ENCODE results near the gene ADD3. TPM values are rescaled to one million over a fixed set of nuclear protein-coding genes. Genes with fewer than 3 reads are reported as not detected.

Gene ADD3
- total and polyA plus RNA-seq, 2 of the 13 experiments (the other 11 are each of a cell fraction or from before 2014, with no cell fraction given): 44.7 to 57.5 TPM

- ChIA-PET CTCF (ENCODE audit: low intra/inter-chr PET ratio, low total read pairs) (no interaction called here), POLR2A (no interaction called here)
- DNase-seq (ENCODE audit: low spot score): no peak
- no peak overlapping the region for H3K4me2 ChIP-seq (ENCODE audit: low read depth, low read length)
- intact Hi-C loops (cut with micrococcal nuclease; ENCODE audit: unreplicated experiment): no loop called here
- no peaks in the 10 kb centered on the region for H4K20me1 ChIP-seq (ENCODE audit: insufficient read depth, low read length)
- no peak overlapping the region for H3K9ac ChIP-seq (ENCODE audit: insufficient read depth, low read depth, low read length)
- no peak for FAIRE-seq
- no peak overlapping the region for H3K4me3 ChIP-seq (replicated peaks in 1 of 3; ENCODE audit: insufficient read depth in 1 of 3, low read depth in 2 of 3, low read length in 3 of 3)
- in situ Hi-C loops (cut with HindIII; ENCODE audit: extremely low pct_ligation_motif_present, low pct_unique_long_range_greater_than_20kb): no loop called here
- H3K79me2 ChIP-seq (ENCODE audit: insufficient read depth, low read length): no peaks in the 10 kb centered on the region
- H3K27me3 ChIP-seq (ENCODE audit: control insufficient read depth in 1 of 2, insufficient read depth in 2 of 2, low read length in 2 of 2): peaks cover 3 to 14% of the 10 kb centered on the region in 2 experiments; a peak in 2 of 5 replicates
- no peaks in the 10 kb centered on the region for H3K4me1 ChIP-seq (ENCODE audit: insufficient read depth, low read length)
- no TSS peak for BruUV-seq (replicated peaks)
- TF ChIP-seq IKZF4 (CRISPR knock-in tag; IDR thresholded peaks at IDR 0.05; ENCODE audit: borderline replicate concordance, low read depth, not compliant biosample characterization) (no peak), RBM39 (IDR thresholded peaks at IDR 0.05; ENCODE audit: low read depth, low read length, poor library complexity, severe bottlenecking) (no peak), ETV5 (CRISPR knock-in tag; IDR thresholded peaks at IDR 0.05; ENCODE audit: borderline replicate concordance) (no peak)
- H3K9me3 ChIP-seq (ENCODE audit: low read length): no peaks in the 10 kb centered on the region
- no peaks in the 10 kb centered on the region for H3K36me3 ChIP-seq (replicated peaks in 1 of 2; ENCODE audit: control insufficient read depth in 1 of 2, insufficient read depth in 2 of 2, low read length in 2 of 2)
- H3K27ac ChIP-seq (ENCODE audit: extremely low read length, insufficient read depth, low read length): no peak overlapping the region
- ATAC-seq: no peak
- H2AFZ ChIP-seq (ENCODE audit: low read length): no peak overlapping the region
Observed at GRCh38 chr10:110160522-110160921, 152.7 kb downstream of the ADD3 start.

DNA sequence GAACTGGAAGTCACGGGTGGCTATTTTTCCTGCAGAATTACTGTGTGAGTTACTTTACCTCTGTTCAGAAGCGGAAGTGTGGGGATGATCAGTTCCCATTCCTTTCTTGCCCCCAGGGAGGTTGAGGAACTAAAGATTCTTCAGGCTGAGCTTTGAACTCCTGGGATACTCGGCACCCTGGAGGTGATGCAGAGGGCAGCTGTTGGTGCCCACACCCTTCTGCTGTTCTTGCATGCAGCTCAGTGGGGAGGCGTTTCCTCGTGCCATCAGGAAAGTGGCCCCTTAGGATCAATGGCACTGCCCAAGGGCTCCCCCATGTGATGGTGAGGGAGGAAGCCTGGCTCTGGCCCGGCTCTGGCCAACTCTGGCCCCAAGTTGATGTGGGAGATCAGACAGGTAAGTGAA lies 155.0 kb downstream of the ADD3 start:
- TF ChIP-seq TERF1 (CRISPR knock-in tag; IDR thresholded peaks at IDR 0.05) (no peak), STAG1 (CRISPR knock-in tag; IDR thresholded peaks at IDR 0.05) (peak; percentile 42)
- TF ChIP-seq, protein P1, sequence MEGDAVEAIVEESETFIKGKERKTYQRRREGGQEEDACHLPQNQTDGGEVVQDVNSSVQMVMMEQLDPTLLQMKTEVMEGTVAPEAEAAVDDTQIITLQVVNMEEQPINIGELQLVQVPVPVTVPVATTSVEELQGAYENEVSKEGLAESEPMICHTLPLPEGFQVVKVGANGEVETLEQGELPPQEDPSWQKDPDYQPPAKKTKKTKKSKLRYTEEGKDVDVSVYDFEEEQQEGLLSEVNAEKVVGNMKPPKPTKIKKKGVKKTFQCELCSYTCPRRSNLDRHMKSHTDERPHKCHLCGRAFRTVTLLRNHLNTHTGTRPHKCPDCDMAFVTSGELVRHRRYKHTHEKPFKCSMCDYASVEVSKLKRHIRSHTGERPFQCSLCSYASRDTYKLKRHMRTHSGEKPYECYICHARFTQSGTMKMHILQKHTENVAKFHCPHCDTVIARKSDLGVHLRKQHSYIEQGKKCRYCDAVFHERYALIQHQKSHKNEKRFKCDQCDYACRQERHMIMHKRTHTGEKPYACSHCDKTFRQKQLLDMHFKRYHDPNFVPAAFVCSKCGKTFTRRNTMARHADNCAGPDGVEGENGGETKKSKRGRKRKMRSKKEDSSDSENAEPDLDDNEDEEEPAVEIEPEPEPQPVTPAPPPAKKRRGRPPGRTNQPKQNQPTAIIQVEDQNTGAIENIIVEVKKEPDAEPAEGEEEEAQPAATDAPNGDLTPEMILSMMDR (CRISPR knock-in tag; IDR thresholded peaks at IDR 0.05): peak; percentile 41
- Histone ChIP-seq H3K27me3 (ENCODE audit: control insufficient read depth in 1 of 2, insufficient read depth in 2 of 2, low read length in 2 of 2) (peaks cover 2 to 15% of the 10 kb centered on the region in 2 experiments; a peak in 2 of 5 replicates), H3K9ac (ENCODE audit: insufficient read depth, low read depth, low read length) (no peak overlapping the region), H3K9me3 (ENCODE audit: low read length) (no peaks in the 10 kb centered on the region), H4K20me1 (ENCODE audit: insufficient read depth, low read length) (no peaks in the 10 kb centered on the region), H2AFZ (ENCODE audit: low read length) (no peak overlapping the region), H3K79me2 (ENCODE audit: insufficient read depth, low read length) (no peaks in the 10 kb centered on the region), H3K4me2 (ENCODE audit: low read depth, low read length) (no peak overlapping the region), H3K4me1 (ENCODE audit: insufficient read depth, low read length) (peaks cover 8% of the 10 kb centered on the region; the same call in 1 of the 2 replicates), H3K4me3 (replicated peaks in 1 of 3; ENCODE audit: insufficient read depth in 1 of 3, low read depth in 2 of 3, low read length in 3 of 3) (no peak overlapping the region), H3K27ac (ENCODE audit: extremely low read length, insufficient read depth, low read length) (no peak overlapping the region), H3K36me3 (replicated peaks in 1 of 2; ENCODE audit: control insufficient read depth in 1 of 2, insufficient read depth in 2 of 2, low read length in 2 of 2) (no peaks in the 10 kb centered on the region)
- in situ Hi-C loops (cut with HindIII; ENCODE audit: extremely low pct_ligation_motif_present, low pct_unique_long_range_greater_than_20kb): no loop called here
- ChIA-PET POLR2A (no interaction called here), CTCF (ENCODE audit: low intra/inter-chr PET ratio, low total read pairs) (no interaction called here)
- BruUV-seq (replicated peaks): no TSS peak
- FAIRE-seq: no peak
- DNase-seq (ENCODE audit: low spot score): no peak
- peak; percentile 85 for ATAC-seq
- intact Hi-C loops (cut with micrococcal nuclease; ENCODE audit: unreplicated experiment): no loop called here
- WGBS (ENCODE audit: low lambda C conversion rate): 20% methylated on average over 5 of the region's 6 CpGs

Measured in HepG2 (cell line).